MM.1S (cell line): ENCODE measurements around the gene VKORC1.
A peak's percentile ranks its signal among the peaks of the same experiment; 100 is the strongest.

Experiments used
- CTCF ChIP-seq: fragments of 300-600 bp; sonication (generic); IDR thresholded peaks from 2 replicates; pipeline ENCODE4 v1.5.1; 2016; ENCODE audit warnings: antibody characterized with exemption, low read length, mixed read lengths
- EZH2 ChIP-seq: fragments of 300-600 bp; sonication (generic); optimal IDR thresholded peaks from 2 replicates; pipeline ENCODE3; 2017; ENCODE audit warnings: low read depth, mild to moderate bottlenecking, antibody characterized with exemption, low read length, mixed read lengths
- EZH2phosphoT487 ChIP-seq: fragments of 300-600 bp; sonication (generic); IDR thresholded peaks from 2 replicates; pipeline ENCODE4 v1.6.1; 2018; ENCODE audit warnings: antibody characterized with exemption, low read length

- TF ChIP-seq CTCF (peak; percentile 80), EZH2 (no peak), EZH2phosphoT487 (no peak)
Observed at GRCh38 chr16:31142109-31143010, 47.8 kb upstream of the VKORC1 start.
